CD4-positive, alpha-beta T cell (primary cell): ENCODE results near the gene RIC3. TPM values are rescaled to one million over a fixed set of nuclear protein-coding genes. Genes with fewer than 3 reads are reported as not detected.

Experiments used
- ATAC-seq: fragments of 200-7000 bp; cut with Tn5 transposase; one replicate; pipeline ENCODE4 v1.10.0; 2022; ENCODE audit warnings: mild to moderate bottlenecking; ENCODE audit not compliant: poor library complexity
- CTCF ChIA-PET: fragments of 350-600 bp; sonication (Branson Sonifier 250); formaldehyde crosslinking; loops from one replicate; lab custom pipeline; 2021; ENCODE audit warnings: antibody characterized with exemption, inconsistent platforms; lab: Charles Lee
- POLR2A ChIA-PET: fragments of 350-600 bp; sonication (Branson Sonifier 250); formaldehyde crosslinking; loops from one replicate; lab custom pipeline; 2021; ENCODE audit warnings: antibody characterized with exemption, inconsistent platforms; lab: Charles Lee
- DNase-seq, 14 experiments: peaks; one replicate each; pipeline ENCODE4 v3.0.0-alpha.2; 2013 to 2020; ENCODE audit warnings: mixed read lengths in 2 of 14
- H3K27ac ChIP-seq, 2 donors: one replicate each; pipeline versions ENCODE4 v1.5.1 to v1.7.0; 2013; ENCODE audit warnings: low read length in 2 of 2, low read depth in 1 of 2, mild to moderate bottlenecking in 1 of 2
- H3K27me3 ChIP-seq, 2 experiments: 1 replicate in 1 of 2; 2 replicates in 1 of 2; pipeline versions ENCODE4 v1.6.1 to v1.7.0; 2013; ENCODE audit warnings: low read length in 2 of 2, control low read depth in 1 of 2, mild to moderate bottlenecking in 1 of 2, moderate library complexity in 1 of 2; ENCODE audit not compliant: insufficient read depth in 2 of 2, control insufficient read depth in 1 of 2
- H3K36me3 ChIP-seq: one replicate; pipeline ENCODE4 v1.6.1; 2013; ENCODE audit warnings: low read length, control low read depth; ENCODE audit not compliant: insufficient read depth
- H3K4me1 ChIP-seq: one replicate; pipeline ENCODE4 v1.6.1; 2013; ENCODE audit warnings: low read length, control low read depth; ENCODE audit not compliant: insufficient read depth
- H3K4me3 ChIP-seq: one replicate; pipeline ENCODE4 v1.5.1; 2013; ENCODE audit warnings: mild to moderate bottlenecking, low read length, moderate library complexity
- H3K9me3 ChIP-seq, 2 experiments: 1 replicate in 1 of 2; 2 replicates in 1 of 2; pipeline versions ENCODE4 v1.6.1 to v1.7.0; 2013; ENCODE audit warnings: low read length in 2 of 2, mild to moderate bottlenecking in 2 of 2, control low read depth in 1 of 2, moderate library complexity in 1 of 2; ENCODE audit not compliant: control insufficient read depth in 1 of 2, insufficient read depth in 1 of 2
- H3K27ac Mint-ChIP-seq: one replicate; pipeline ENCODE4 v1.8.0; 2020; ENCODE audit warnings: mixed read lengths
- H3K27me3 Mint-ChIP-seq: one replicate; pipeline ENCODE4 v1.8.0; 2021; ENCODE audit warnings: mixed read lengths
- H3K36me3 Mint-ChIP-seq: one replicate; pipeline ENCODE4 v1.8.0; 2021; ENCODE audit warnings: low read depth, mixed read lengths
- H3K4me1 Mint-ChIP-seq: one replicate; pipeline ENCODE4 v1.8.0; 2021; ENCODE audit warnings: low read depth, mixed read lengths
- H3K4me3 Mint-ChIP-seq: one replicate; pipeline ENCODE4 v1.8.0; 2020; ENCODE audit warnings: mild to moderate bottlenecking, mixed read lengths
- H3K9me3 Mint-ChIP-seq: one replicate; pipeline ENCODE4 v1.8.0; 2020; ENCODE audit warnings: mixed read lengths
- intact Hi-C, 2 experiments: fragments of 100-400 bp; cut with DNase I in 1 of 2; cut with micrococcal nuclease in 1 of 2; formaldehyde crosslinking; loops; one replicate each; pipeline versions ENCODE4 v1.15.1 to v1.9.0; 2023 to 2025; cut with DNase I, micrococcal nuclease
- total RNA-seq, 174 experiments: library from RNA in 2 of 174; stranded (reverse) in 2 of 174; gene quantifications; one replicate each; pipeline ENCODE4 v1.2.3 and lab custom pipeline; 2021 to 2026
- TF ChIP-seq, protein P1 (sequence below): fragments of 200-600 bp; IDR thresholded peaks from one replicate; pipeline ENCODE4 v1.8.0; 2022; ENCODE audit warnings: antibody characterized with exemption, mild to moderate bottlenecking

The RIC3 gene
- total RNA-seq, 2 experiments from 2014 or later, result 55.3 to 57.6 TPM

- peaks cover 10% of the 10 kb centered on the region for H3K4me1 ChIP-seq
- H3K27ac ChIP-seq, result no peak overlapping the region
- DNase-seq (no peak), ATAC-seq (no peak)
- Mint-ChIP-seq H3K27ac (no peak overlapping the region), H3K27me3 (peaks cover 59% of the 10 kb centered on the region), H3K9me3 (no peaks in the 10 kb centered on the region), H3K36me3 (no peaks in the 10 kb centered on the region), H3K4me3 (no peak overlapping the region), H3K4me1 (peaks cover 4% of the 10 kb centered on the region)
- TF ChIP-seq, protein P1, sequence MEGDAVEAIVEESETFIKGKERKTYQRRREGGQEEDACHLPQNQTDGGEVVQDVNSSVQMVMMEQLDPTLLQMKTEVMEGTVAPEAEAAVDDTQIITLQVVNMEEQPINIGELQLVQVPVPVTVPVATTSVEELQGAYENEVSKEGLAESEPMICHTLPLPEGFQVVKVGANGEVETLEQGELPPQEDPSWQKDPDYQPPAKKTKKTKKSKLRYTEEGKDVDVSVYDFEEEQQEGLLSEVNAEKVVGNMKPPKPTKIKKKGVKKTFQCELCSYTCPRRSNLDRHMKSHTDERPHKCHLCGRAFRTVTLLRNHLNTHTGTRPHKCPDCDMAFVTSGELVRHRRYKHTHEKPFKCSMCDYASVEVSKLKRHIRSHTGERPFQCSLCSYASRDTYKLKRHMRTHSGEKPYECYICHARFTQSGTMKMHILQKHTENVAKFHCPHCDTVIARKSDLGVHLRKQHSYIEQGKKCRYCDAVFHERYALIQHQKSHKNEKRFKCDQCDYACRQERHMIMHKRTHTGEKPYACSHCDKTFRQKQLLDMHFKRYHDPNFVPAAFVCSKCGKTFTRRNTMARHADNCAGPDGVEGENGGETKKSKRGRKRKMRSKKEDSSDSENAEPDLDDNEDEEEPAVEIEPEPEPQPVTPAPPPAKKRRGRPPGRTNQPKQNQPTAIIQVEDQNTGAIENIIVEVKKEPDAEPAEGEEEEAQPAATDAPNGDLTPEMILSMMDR, result no peak
- H3K27me3 ChIP-seq, result peaks cover 25 to 31% of the 10 kb centered on the region in 2 experiments
- no peaks in the 10 kb centered on the region for H3K36me3 ChIP-seq
- no peak overlapping the region for H3K4me3 ChIP-seq
- no peaks in the 10 kb centered on the region for H3K9me3 ChIP-seq
- intact Hi-C loops, result no loop called here
- ChIA-PET POLR2A (no interaction called here), CTCF (no interaction called here)
These were observed 83.7 kb downstream of the RIC3 start for GRCh38 chr11:8085011-8085645.

GRCh38 chr11:8084352-8084751 is 84.5 kb downstream of the RIC3 start:
- Histone ChIP-seq H3K9me3 (peaks cover 0 to under 1% of the 10 kb centered on the region in 2 experiments), H3K4me3 (no peak overlapping the region), H3K27ac (no peak overlapping the region), H3K27me3 (peaks cover 32 to 34% of the 10 kb centered on the region in 2 experiments), H3K4me1 (peaks cover 10% of the 10 kb centered on the region), H3K36me3 (no peaks in the 10 kb centered on the region)
- no peaks in the 10 kb centered on the region for H3K9me3 Mint-ChIP-seq
- H3K27ac Mint-ChIP-seq, result no peak overlapping the region
- ChIA-PET CTCF (interaction anchor here (0.7 kb wide), 1 partner anchor 32 kb away, joined by 3 read pairs; no protein-coding TSS in a partner anchor), POLR2A (no interaction called here)
- H3K4me3 Mint-ChIP-seq, result no peak overlapping the region
- TF ChIP-seq, protein P1, result no peak
- ATAC-seq (no peak), DNase-seq (no peak)
- peaks cover 64% of the 10 kb centered on the region for H3K27me3 Mint-ChIP-seq
- H3K36me3 Mint-ChIP-seq, result no peaks in the 10 kb centered on the region
- H3K4me1 Mint-ChIP-seq, result peaks cover 4% of the 10 kb centered on the region
- intact Hi-C loops, result no loop called here

- no peak overlapping the region for H3K4me3 Mint-ChIP-seq
- H3K27ac Mint-ChIP-seq, result no peak overlapping the region
- peaks cover 4% of the 10 kb centered on the region for H3K4me1 Mint-ChIP-seq
- Histone ChIP-seq H3K36me3 (no peaks in the 10 kb centered on the region), H3K27me3 (peaks cover 32 to 34% of the 10 kb centered on the region in 2 experiments), H3K4me1 (peaks cover 10% of the 10 kb centered on the region), H3K27ac (no peak overlapping the region), H3K9me3 (peaks cover 0 to 4% of the 10 kb centered on the region in 2 experiments), H3K4me3 (no peak overlapping the region)
- CTCF ChIA-PET, result interaction anchor here (0.7 kb wide), 1 partner anchor 31 kb away, joined by 3 read pairs; no protein-coding TSS in a partner anchor
- peaks cover 68% of the 10 kb centered on the region for H3K27me3 Mint-ChIP-seq
- ATAC-seq (no peak), DNase-seq (no peak)
- TF ChIP-seq, protein P1, result no peak
- H3K9me3 Mint-ChIP-seq, result no peaks in the 10 kb centered on the region
- intact Hi-C loops, result no loop called here
- H3K36me3 Mint-ChIP-seq, result no peaks in the 10 kb centered on the region
- POLR2A ChIA-PET, result no interaction called here
These were observed 84.9 kb downstream of the RIC3 start for GRCh38 chr11:8083871-8084281.
